Measurements from ENCODE around the gene AP4S1. TPM values are rescaled to one million over a fixed set of nuclear protein-coding genes. Genes with fewer than 3 reads are reported as not detected.

AP4S1 gene
- total and polyA plus RNA-seq, 4 donors, result 5.4 to 10.7 (median 7.3) TPM

- DNase-seq (no peak), ATAC-seq (ENCODE audit: insufficient read depth, low FRiP score) (no peak)
- Histone ChIP-seq H3K27me3 (ENCODE audit: control insufficient read depth in 3 of 3, insufficient read depth in 3 of 3, low read length in 2 of 3) (no peaks in the 10 kb centered on the region), H3K27ac (ENCODE audit: low read depth in 1 of 2, low read length in 1 of 2) (no peak overlapping the region), H3K36me3 (ENCODE audit: control insufficient read depth in 4 of 4, insufficient read depth in 4 of 4, low read length in 4 of 4) (no peaks in the 10 kb centered on the region), H3K4me1 (ENCODE audit: control insufficient read depth in 5 of 5, insufficient read depth in 5 of 5, low read length in 5 of 5) (peaks cover 0 to 14% (median 5%) of the 10 kb centered on the region in 5 donors), H3K9me3 (ENCODE audit: control insufficient read depth in 4 of 4, insufficient read depth in 3 of 4, low read length in 3 of 4) (no peaks in the 10 kb centered on the region), H3K4me3 (no peak overlapping the region), H3K9ac (ENCODE audit: insufficient read depth in 1 of 2, low read length in 2 of 2) (no peak overlapping the region)
- WGBS, 2 donors, result 91 to 97% methylated on average over 3 of the region's 3 CpGs
- TF ChIP-seq, protein P1, sequence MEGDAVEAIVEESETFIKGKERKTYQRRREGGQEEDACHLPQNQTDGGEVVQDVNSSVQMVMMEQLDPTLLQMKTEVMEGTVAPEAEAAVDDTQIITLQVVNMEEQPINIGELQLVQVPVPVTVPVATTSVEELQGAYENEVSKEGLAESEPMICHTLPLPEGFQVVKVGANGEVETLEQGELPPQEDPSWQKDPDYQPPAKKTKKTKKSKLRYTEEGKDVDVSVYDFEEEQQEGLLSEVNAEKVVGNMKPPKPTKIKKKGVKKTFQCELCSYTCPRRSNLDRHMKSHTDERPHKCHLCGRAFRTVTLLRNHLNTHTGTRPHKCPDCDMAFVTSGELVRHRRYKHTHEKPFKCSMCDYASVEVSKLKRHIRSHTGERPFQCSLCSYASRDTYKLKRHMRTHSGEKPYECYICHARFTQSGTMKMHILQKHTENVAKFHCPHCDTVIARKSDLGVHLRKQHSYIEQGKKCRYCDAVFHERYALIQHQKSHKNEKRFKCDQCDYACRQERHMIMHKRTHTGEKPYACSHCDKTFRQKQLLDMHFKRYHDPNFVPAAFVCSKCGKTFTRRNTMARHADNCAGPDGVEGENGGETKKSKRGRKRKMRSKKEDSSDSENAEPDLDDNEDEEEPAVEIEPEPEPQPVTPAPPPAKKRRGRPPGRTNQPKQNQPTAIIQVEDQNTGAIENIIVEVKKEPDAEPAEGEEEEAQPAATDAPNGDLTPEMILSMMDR (IDR thresholded peaks at IDR 0.05; ENCODE audit: control extremely low read depth, extremely low read depth), result no peak
These were observed 3.8 kb downstream of the AP4S1 start for GRCh38 chr14:31029016-31029970.

DNA sequence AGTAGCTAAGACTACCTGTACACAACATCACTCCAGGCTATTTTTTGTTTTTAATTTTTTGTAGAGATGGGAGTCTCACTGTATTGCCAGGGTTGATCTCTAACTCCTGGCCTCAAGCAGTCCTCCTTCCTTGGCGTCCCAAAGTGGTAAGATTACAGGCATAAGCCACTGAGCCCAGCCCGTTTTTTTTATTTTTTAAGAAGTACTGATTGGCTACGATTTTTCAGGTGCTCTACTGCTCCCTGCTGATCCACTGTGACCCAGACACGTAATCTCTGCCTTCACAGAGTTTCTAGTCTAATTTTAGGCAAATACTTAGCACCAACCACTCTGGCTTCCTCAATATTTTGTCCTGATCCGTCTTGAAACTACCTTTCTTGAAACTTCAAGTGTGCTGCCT lies 5.0 kb downstream of the AP4S1 start:
- DNase-seq (no peak), ATAC-seq (ENCODE audit: insufficient read depth, low FRiP score) (no peak)
- TF ChIP-seq, protein P1 (IDR thresholded peaks at IDR 0.05; ENCODE audit: control extremely low read depth, extremely low read depth), result no peak
- Histone ChIP-seq H3K27me3 (ENCODE audit: control insufficient read depth in 3 of 3, insufficient read depth in 3 of 3, low read length in 2 of 3) (no peaks in the 10 kb centered on the region), H3K4me3 (no peak overlapping the region), H3K4me1 (ENCODE audit: control insufficient read depth in 5 of 5, insufficient read depth in 5 of 5, low read length in 5 of 5) (peaks cover 0 to 8% (median 4%) of the 10 kb centered on the region in 5 donors), H3K9ac (ENCODE audit: insufficient read depth in 1 of 2, low read length in 2 of 2) (no peak overlapping the region), H3K27ac (ENCODE audit: low read depth in 1 of 2, low read length in 1 of 2) (no peak overlapping the region), H3K9me3 (ENCODE audit: control insufficient read depth in 4 of 4, insufficient read depth in 3 of 4, low read length in 3 of 4) (no peaks in the 10 kb centered on the region), H3K36me3 (ENCODE audit: control insufficient read depth in 4 of 4, insufficient read depth in 4 of 4, low read length in 4 of 4) (no peaks in the 10 kb centered on the region)
- 94 to 95% methylated on average over 5 of the region's 5 CpGs for WGBS, 2 donors

- H3K9me3 ChIP-seq (ENCODE audit: control insufficient read depth in 4 of 4, insufficient read depth in 3 of 4, low read length in 3 of 4), result no peaks in the 10 kb centered on the region
- H3K27me3 ChIP-seq (ENCODE audit: control insufficient read depth in 3 of 3, insufficient read depth in 3 of 3, low read length in 2 of 3), result no peaks in the 10 kb centered on the region
- TF ChIP-seq, protein P1 (IDR thresholded peaks at IDR 0.05; ENCODE audit: control extremely low read depth, extremely low read depth), result no peak
- peaks cover 0 to 4% (median 0%) of the 10 kb centered on the region in 5 donors for H3K4me1 ChIP-seq (ENCODE audit: control insufficient read depth in 5 of 5, insufficient read depth in 5 of 5, low read length in 5 of 5)
- 97 to 100% methylated on average over 4 of the region's 4 CpGs for whole genome bisulfite sequencing, 2 donors
- H3K27ac ChIP-seq (ENCODE audit: low read depth in 1 of 2, low read length in 1 of 2), result no peak overlapping the region
- no peak overlapping the region for H3K4me3 ChIP-seq
- H3K36me3 ChIP-seq (ENCODE audit: control insufficient read depth in 4 of 4, insufficient read depth in 4 of 4, low read length in 4 of 4), result no peaks in the 10 kb centered on the region
- H3K9ac ChIP-seq (ENCODE audit: insufficient read depth in 1 of 2, low read length in 2 of 2), result no peak overlapping the region
- no peak for DNase-seq
- no peak for ATAC-seq (ENCODE audit: insufficient read depth, low FRiP score)
These were observed 11.1 kb downstream of the AP4S1 start for GRCh38 chr14:31036552-31036951.

Measured in lung (tissue), 12 donors.